ENCODE data around the gene EMX2.

- TF ChIP-seq CTCF (IDR thresholded peaks at IDR 0.05) = no peak
- TF ChIP-seq POLR2AphosphoS5 (IDR thresholded peaks at IDR 0.05) = no peak
Measured at GRCh38 chr10:117569610-117570390, 27.3 kb downstream of the EMX2 start.
